ENCODE data around the gene PIP5K1B. TPM values are rescaled to one million over a fixed set of nuclear protein-coding genes. Genes with fewer than 3 reads are reported as not detected.

Gene PIP5K1B
- total RNA-seq, 2 donors from 2014 or later, result 18.4 to 44.8 TPM

GRCh38 chr9:68919661-68920060 lies 214.6 kb downstream of the PIP5K1B start:
- Histone ChIP-seq H3K36me3 (no peaks in the 10 kb centered on the region), H3K27ac (no peak overlapping the region), H3K4me3 (no peak overlapping the region), H3K9me3 (no peaks in the 10 kb centered on the region), H3K4me1 (no peaks in the 10 kb centered on the region), H3K27me3 (no peaks in the 10 kb centered on the region)
- TF ChIP-seq CTCF (IDR thresholded peaks at IDR 0.05), result no peak
- DNase-seq (ENCODE audit: low spot score), result no peak

- TF ChIP-seq CTCF (IDR thresholded peaks at IDR 0.05), result no peak
- no peaks in the 10 kb centered on the region for H3K27me3 ChIP-seq
- no peak overlapping the region for H3K4me3 ChIP-seq
- H3K27ac ChIP-seq, result no peak overlapping the region
- H3K9me3 ChIP-seq, result no peaks in the 10 kb centered on the region
- no peaks in the 10 kb centered on the region for H3K4me1 ChIP-seq
- no peak for DNase-seq (ENCODE audit: low spot score)
- no peaks in the 10 kb centered on the region for H3K36me3 ChIP-seq
Observed at GRCh38 chr9:68920921-68921320, 215.9 kb downstream of the PIP5K1B start.

- DNase-seq (ENCODE audit: low spot score), result no peak
- TF ChIP-seq CTCF (IDR thresholded peaks at IDR 0.05), result no peak
Observed at GRCh38 chr9:68923480-68923879, 218.4 kb downstream of the PIP5K1B start.

GRCh38 chr9:68925175-68925574 lies 220.1 kb downstream of the PIP5K1B start:
- Histone ChIP-seq H3K9me3 (no peaks in the 10 kb centered on the region), H3K4me3 (no peak overlapping the region), H3K27me3 (no peaks in the 10 kb centered on the region), H3K27ac (no peak overlapping the region), H3K36me3 (no peaks in the 10 kb centered on the region), H3K4me1 (no peaks in the 10 kb centered on the region)
- TF ChIP-seq CTCF (IDR thresholded peaks at IDR 0.05), result no peak
- no peak for DNase-seq (ENCODE audit: low spot score)

More at GRCh38 chr9:68923480-68923879, 218.4 kb downstream of the PIP5K1B start:
- no peak overlapping the region for H3K4me3 ChIP-seq
- H3K27ac ChIP-seq, result no peak overlapping the region
- H3K27me3 ChIP-seq, result no peaks in the 10 kb centered on the region
- no peaks in the 10 kb centered on the region for H3K9me3 ChIP-seq
- H3K4me1 ChIP-seq, result no peaks in the 10 kb centered on the region
- no peaks in the 10 kb centered on the region for H3K36me3 ChIP-seq

- no peaks in the 10 kb centered on the region for H3K36me3 ChIP-seq
- H3K27me3 ChIP-seq, result no peaks in the 10 kb centered on the region
- TF ChIP-seq CTCF (IDR thresholded peaks at IDR 0.05), result no peak
- no peaks in the 10 kb centered on the region for H3K9me3 ChIP-seq
- no peak overlapping the region for H3K4me3 ChIP-seq
- no peaks in the 10 kb centered on the region for H3K4me1 ChIP-seq
- H3K27ac ChIP-seq, result no peak overlapping the region
- no peak for DNase-seq (ENCODE audit: low spot score)
Observed at GRCh38 chr9:68927165-68927564, 222.1 kb downstream of the PIP5K1B start.

- no peak overlapping the region for H3K4me3 ChIP-seq
- no peak for TF ChIP-seq CTCF (IDR thresholded peaks at IDR 0.05)
- DNase-seq (ENCODE audit: low spot score), result no peak
- no peaks in the 10 kb centered on the region for H3K27me3 ChIP-seq
- H3K4me1 ChIP-seq, result no peaks in the 10 kb centered on the region
- no peaks in the 10 kb centered on the region for H3K36me3 ChIP-seq
- no peak overlapping the region for H3K27ac ChIP-seq
- H3K9me3 ChIP-seq, result no peaks in the 10 kb centered on the region
Observed at GRCh38 chr9:68931821-68932220, 226.8 kb downstream of the PIP5K1B start.
